GM12873 (cell line): ENCODE measurements around the gene ZNF710.

Experiments used
- TF ChIP-seq, protein P1 (sequence below): IDR thresholded peaks from 2 replicates; pipeline ENCODE4 v1.5.1; 2012; ENCODE audit warnings: low read depth, mild to moderate bottlenecking, moderate library complexity, low read length, control low read depth; ENCODE audit not compliant: insufficient read depth; ENCODE audit errors: missing control alignments

ZNF710 gene

DNA sequence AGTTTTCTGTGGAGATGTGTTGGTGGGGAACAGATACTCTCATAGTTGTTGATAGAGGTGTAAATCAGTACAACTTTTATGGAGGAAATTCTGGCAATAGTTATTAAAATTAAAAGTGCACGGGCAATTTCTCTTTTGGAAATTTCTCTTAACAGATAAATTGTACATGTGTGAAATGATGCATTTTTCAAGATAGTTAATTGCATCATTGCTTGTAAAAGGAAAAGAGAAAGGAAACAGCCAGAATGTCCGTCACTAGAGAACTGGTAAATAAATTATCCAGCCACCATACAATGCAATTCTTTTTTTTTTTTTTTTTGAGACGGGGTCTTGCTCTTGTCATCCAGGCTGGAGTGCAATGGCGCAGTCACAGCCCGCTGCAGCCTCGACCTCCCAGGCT lies 14.2 kb downstream of the ZNF710 start:
- TF ChIP-seq, protein P1, sequence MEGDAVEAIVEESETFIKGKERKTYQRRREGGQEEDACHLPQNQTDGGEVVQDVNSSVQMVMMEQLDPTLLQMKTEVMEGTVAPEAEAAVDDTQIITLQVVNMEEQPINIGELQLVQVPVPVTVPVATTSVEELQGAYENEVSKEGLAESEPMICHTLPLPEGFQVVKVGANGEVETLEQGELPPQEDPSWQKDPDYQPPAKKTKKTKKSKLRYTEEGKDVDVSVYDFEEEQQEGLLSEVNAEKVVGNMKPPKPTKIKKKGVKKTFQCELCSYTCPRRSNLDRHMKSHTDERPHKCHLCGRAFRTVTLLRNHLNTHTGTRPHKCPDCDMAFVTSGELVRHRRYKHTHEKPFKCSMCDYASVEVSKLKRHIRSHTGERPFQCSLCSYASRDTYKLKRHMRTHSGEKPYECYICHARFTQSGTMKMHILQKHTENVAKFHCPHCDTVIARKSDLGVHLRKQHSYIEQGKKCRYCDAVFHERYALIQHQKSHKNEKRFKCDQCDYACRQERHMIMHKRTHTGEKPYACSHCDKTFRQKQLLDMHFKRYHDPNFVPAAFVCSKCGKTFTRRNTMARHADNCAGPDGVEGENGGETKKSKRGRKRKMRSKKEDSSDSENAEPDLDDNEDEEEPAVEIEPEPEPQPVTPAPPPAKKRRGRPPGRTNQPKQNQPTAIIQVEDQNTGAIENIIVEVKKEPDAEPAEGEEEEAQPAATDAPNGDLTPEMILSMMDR: no peak

DNA sequence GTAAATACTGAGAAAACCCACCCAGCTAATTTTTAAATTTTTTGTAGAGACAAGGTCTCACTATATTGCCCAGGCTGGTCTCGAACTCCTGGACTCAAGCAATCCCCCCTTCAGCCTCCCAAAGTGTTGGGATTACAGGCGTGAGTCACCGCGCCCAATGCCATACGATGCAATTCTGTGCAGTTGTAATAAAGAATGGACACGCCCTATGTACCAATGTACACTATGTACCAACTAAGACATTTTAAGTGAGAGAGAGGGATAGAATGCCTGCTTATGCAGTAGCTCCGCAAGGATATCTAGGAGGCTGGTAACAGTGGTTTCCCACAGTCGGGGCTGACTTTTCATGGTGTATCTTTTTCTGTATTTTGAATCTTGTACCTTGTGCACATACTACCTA lies 14.6 kb downstream of the ZNF710 start:
- TF ChIP-seq, protein P1: no peak

DNA sequence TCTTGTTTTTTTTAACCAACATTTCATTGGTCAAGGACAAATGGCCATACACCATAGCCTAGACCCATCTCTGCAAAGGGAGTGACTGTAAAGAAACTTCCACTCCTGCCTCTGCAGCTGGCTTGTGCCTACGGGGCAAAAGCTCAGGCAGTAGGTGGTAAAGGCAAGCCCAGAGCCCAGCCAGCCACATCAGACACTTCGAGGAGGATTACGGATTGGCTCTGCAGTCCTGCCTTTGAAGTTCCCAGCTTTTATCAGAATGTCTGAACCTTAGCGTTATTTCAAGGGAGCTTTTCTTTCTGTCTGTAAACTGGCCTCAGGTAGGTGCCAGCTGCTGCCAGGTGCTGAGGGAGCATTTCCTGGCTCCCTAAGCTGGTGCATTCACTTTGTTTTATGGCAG lies 15.6 kb downstream of the ZNF710 start:
- TF ChIP-seq, protein P1: no peak

DNA sequence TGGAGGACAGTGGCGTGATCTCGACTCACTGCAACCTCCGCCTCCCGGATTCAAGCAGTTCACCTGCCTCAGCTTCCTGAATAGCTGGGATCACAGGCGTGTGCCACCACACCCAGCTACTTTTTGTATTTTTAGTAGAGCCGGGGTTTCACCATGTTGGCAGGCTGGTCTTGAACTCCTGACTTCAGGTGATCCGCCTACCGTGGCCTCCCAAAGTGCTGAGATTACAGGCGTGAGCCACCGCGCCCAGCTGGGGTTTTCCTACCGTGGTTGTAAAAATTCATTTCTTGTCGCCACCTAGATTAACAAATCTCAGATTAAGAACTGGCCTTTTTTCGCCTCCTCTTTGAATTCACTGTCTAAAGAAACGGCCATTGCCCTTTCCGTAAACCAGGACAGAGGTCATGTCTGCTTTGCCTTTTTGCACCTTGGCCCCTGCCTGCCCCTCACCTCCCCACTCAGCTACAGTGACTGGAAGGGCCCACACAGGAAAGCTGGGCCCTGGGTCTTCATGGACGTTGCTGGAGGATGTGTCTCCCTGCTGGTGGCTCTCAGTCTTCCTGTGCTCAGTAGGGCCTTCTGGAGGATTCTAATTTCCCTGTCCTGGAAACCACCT lies 17.2 kb downstream of the ZNF710 start:
- TF ChIP-seq, protein P1: no peak

DNA sequence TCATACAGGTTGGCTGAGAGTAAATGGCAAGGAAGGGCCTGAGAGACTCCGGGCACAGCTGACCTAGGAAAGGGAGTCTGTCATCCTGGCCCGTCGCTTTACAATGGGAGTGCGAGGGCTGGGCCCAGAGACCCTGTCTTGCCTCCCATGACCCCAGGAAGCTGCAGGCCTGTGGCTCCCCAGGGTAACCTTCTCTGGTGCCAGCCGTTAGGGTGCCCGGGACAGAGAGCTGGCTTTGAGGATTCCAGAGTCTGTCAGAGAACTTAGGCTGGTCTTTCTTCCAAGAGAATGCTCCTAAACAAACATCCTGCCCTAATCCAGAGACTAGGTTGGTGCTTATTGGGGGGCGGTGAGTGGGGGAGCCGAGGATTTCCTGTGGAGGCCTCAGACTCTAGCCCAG lies 18.5 kb downstream of the ZNF710 start:
- TF ChIP-seq, protein P1: no peak

DNA sequence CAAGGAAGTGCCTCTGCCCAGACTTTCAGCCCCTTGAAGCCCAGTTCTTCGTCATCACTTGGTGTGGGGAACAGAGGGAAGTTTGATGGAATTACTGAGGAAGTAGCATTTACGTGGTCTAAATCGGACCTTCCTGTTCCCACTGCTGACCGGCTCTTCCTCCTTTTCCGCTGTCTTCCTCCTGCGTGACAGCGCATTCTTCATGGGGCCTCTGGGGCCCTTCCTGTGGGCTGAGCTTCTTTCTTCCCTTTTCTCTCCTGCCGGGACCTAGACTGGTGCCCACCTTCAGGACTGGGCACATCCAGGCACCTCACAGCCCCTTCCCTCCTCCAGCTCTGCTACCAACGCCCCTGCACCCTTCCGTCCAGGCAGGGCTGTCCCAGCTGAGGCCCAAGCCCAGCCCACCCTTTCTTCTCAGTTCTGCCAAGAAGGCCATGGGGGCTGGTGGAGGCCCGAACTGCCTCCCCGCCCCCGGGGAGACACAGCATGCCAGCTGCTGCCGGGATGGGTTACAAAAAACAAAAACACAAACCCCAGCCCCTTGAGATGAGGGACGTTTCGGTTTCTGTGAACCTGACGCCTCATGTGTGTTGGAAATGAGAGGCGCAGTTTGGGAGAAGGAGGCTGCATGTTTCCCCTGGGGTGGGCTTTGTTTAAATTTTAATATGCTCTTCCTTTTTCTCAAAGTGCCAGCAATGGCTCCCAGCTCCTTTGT lies 19.1 kb downstream of the ZNF710 start:
- TF ChIP-seq, protein P1: no peak

DNA sequence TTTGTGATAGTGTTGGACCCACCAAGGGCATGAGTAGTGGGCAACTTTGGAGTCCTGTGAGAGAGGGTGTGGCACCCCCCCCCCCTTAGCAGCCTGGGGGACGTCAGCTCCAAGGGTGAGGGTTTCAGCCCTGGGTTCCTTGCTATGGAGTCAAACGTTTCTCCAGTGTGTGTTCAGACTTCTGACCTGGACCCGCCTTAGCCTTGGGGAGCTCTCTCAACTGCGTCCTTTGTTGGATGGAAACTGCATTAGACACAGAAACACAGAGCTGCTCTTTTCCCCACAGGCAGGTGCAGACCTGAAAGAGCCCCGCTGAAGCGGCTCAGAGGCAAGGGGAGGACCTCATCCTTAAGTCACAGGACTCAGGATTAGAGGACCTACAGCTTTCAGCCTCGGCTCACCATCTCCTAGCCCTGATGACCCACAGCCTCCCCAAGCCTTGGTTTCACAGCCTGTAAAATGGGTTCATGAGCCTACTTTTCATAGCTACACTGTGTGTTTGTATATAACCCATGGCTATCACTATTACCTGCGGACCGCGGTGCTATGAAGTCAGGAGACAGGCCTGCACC lies 19.9 kb downstream of the ZNF710 start:
- TF ChIP-seq, protein P1: no peak
